RWPE2 (cell line): Measurements from ENCODE around the gene NR2C1.
A peak's percentile ranks its signal among the peaks of the same experiment; 100 is the strongest.

Experiments
- ATAC-seq: fragments of 200-7000 bp; cut with Tn5 transposase; 3 replicates; pipeline ENCODE4 v1.9.1; 2021; ENCODE audit warnings: low read depth
- DNase-seq: peaks from one replicate; pipeline ENCODE4 v3.0.0-alpha.2; 2020; ENCODE audit warnings: low spot score
- H3K27ac ChIP-seq: fragments of 450-650 bp; 2 replicates; pipeline ENCODE4 v1.5.1; 2017; ENCODE audit warnings: mild to moderate bottlenecking; ENCODE audit not compliant: poor library complexity, severe bottlenecking
- H3K27me3 ChIP-seq: fragments of 250-450 bp; sonication (Bioruptor Pico); 2 replicates; pipeline ENCODE4 v1.5.1; 2021; ENCODE audit warnings: mild to moderate bottlenecking, moderate library complexity; ENCODE audit not compliant: insufficient read depth, poor library complexity, severe bottlenecking
- H3K36me3 ChIP-seq: fragments of 250-450 bp; sonication (Bioruptor Pico); 2 replicates; pipeline ENCODE4 v1.5.1; 2020; ENCODE audit warnings: low read depth, mild to moderate bottlenecking, moderate library complexity
- H3K4me1 ChIP-seq: fragments of 250-450 bp; sonication (Bioruptor Pico); 2 replicates; pipeline ENCODE4 v1.5.1; 2021; ENCODE audit warnings: mild to moderate bottlenecking, moderate library complexity; ENCODE audit not compliant: insufficient read depth, poor library complexity, severe bottlenecking
- H3K4me3 ChIP-seq: fragments of 250-450 bp; sonication (Bioruptor Pico); 2 replicates; pipeline ENCODE4 v1.5.1; 2021; ENCODE audit warnings: mild to moderate bottlenecking, moderate library complexity; ENCODE audit not compliant: severe bottlenecking
- H3K9me3 ChIP-seq: fragments of 250-450 bp; sonication (Bioruptor Pico); 2 replicates; pipeline ENCODE4 v1.5.1; 2021; ENCODE audit warnings: mild to moderate bottlenecking, moderate library complexity; ENCODE audit not compliant: severe bottlenecking
- TF ChIP-seq, protein P1 (sequence below): fragments of 450-650 bp; IDR thresholded peaks from one replicate; pipeline ENCODE4 v1.5.1; 2017; ENCODE audit warnings: mild to moderate bottlenecking, moderate library complexity; ENCODE audit not compliant: poor library complexity, severe bottlenecking

The NR2C1 gene

DNA sequence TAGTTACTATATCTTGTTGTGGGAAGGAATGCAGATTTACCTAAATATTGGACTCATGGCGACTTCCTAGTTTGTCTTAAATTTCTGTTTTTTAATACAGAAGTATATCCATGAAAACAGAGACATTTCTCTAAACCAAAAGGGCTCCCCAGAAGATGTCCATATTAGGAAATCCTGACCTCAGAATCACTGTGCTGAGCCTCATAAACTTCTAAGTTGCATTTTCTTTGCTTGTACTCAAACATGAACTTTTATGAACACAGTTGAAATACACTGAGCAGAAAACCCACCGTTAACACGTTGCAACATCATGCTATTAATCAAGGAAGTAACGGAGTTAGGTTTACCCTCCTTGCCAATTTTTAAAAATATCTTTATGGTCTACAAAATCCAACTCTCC, 42.9 kb upstream of the NR2C1 start:
- Histone ChIP-seq H3K27me3 (no peaks in the 10 kb centered on the region), H3K4me1 (peaks cover 40% of the 10 kb centered on the region), H3K4me3 (peak overlapping the region; percentile 13), H3K27ac (peak overlapping the region; percentile 99), H3K9me3 (no peaks in the 10 kb centered on the region), H3K36me3 (peaks cover 56% of the 10 kb centered on the region)
- DNase-seq (no peak), ATAC-seq (no peak)
- TF ChIP-seq, protein P1, sequence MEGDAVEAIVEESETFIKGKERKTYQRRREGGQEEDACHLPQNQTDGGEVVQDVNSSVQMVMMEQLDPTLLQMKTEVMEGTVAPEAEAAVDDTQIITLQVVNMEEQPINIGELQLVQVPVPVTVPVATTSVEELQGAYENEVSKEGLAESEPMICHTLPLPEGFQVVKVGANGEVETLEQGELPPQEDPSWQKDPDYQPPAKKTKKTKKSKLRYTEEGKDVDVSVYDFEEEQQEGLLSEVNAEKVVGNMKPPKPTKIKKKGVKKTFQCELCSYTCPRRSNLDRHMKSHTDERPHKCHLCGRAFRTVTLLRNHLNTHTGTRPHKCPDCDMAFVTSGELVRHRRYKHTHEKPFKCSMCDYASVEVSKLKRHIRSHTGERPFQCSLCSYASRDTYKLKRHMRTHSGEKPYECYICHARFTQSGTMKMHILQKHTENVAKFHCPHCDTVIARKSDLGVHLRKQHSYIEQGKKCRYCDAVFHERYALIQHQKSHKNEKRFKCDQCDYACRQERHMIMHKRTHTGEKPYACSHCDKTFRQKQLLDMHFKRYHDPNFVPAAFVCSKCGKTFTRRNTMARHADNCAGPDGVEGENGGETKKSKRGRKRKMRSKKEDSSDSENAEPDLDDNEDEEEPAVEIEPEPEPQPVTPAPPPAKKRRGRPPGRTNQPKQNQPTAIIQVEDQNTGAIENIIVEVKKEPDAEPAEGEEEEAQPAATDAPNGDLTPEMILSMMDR = no peak

DNA sequence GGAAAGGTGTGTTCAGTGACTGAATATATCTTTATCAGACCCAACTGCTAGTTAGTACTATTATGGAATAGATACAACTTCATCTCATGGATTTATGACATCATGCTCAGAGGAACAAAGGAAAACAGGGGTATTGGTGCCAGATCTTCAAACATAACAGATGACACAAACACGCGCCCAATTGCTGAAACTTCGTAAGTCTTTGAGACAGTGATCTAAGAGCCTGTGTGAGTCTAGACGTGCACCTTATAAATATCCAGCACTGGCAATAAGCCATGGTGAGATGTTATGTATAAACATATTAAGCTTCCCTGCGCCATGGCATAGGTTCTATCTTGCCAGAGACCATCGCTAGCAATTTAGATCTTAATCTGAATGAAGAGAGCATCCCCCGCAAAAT, 42.2 kb upstream of the NR2C1 start:
- Histone ChIP-seq H3K27ac (peak overlapping the region; percentile 99), H3K4me3 (no peak overlapping the region), H3K27me3 (no peaks in the 10 kb centered on the region), H3K4me1 (peaks cover 40% of the 10 kb centered on the region), H3K9me3 (no peaks in the 10 kb centered on the region), H3K36me3 (peaks cover 64% of the 10 kb centered on the region)
- TF ChIP-seq, protein P1 = no peak
- DNase-seq (no peak), ATAC-seq (no peak)

DNA sequence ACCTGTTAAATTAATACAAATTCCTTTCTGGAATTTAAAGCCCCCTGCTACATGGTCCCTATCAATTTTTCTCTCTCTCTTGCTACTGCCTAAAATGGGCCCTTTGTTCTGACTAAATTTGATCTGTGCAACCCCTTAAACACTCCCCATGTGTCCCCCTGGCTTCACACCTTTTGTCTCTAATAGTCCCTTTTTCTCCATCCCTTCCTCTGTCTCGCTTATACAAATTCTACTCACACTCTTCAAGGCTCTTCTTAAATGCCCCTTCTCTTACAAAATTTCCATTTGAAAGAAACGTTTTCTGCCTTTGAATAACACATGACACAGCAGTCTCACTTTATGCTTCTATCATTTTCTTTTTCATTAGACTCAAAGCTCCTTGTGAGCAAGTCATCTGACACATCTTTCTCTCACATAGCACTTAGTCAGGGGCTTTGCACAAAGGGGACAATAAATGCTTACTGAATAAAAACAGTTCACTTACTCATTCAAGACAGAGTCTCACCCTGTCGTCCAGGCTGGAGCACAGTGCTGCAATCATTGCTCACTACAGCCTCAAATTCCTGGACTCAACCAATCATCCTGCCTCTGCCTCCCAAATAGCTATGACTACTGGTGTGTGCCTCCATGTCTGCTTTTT, 41.5 kb upstream of the NR2C1 start:
- TF ChIP-seq, protein P1 = no peak
- peak overlapping the region; percentile 99 for H3K27ac ChIP-seq
- no peaks in the 10 kb centered on the region for H3K27me3 ChIP-seq
- H3K36me3 ChIP-seq = peaks cover 67% of the 10 kb centered on the region
- DNase-seq = no peak
- no peaks in the 10 kb centered on the region for H3K9me3 ChIP-seq
- peaks cover 40% of the 10 kb centered on the region for H3K4me1 ChIP-seq
- H3K4me3 ChIP-seq = no peak overlapping the region
- no peak for ATAC-seq

DNA sequence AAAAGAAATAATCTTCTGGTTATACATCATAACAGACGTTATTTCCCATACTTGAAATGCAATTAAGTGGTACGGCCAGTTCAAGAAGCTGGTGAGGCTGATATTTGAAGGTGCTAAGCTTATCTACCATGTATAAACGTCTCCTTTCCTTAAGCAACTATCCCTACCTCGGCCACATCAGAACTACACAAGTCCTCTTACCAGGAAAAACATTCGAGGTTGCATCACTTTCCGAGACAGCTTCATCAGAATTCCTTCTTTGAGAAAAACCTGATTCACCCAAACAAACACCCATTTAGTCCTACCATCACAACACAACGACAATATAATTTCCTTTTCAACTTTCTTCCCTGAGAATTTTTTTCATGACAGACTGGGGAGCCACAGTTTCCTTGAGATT, 33.9 kb upstream of the NR2C1 start:
- Histone ChIP-seq H3K4me3 (no peak overlapping the region), H3K27me3 (no peaks in the 10 kb centered on the region), H3K36me3 (peaks cover 86% of the 10 kb centered on the region), H3K27ac (no peak overlapping the region), H3K9me3 (no peaks in the 10 kb centered on the region), H3K4me1 (peaks cover 15% of the 10 kb centered on the region)
- ATAC-seq (no peak), DNase-seq (no peak)
- TF ChIP-seq, protein P1 = no peak

DNA sequence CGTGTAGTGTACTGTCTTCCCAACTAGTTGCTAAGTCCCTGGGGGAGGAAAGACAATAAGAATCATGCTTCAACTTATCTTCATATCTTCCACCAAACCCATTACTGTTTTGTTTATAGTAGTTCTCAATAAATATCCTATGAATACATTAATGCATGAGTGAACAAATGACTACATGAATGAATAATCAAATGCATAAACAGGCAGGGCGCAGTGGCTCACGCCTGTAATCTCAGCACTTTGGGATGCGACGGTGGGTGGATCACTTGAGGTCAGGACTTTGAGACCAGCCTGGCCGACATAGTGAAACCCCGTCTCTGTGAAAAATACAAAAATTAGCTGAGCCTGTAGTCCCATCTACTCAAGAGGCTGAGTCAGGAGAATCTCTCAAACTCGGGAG, 32.1 kb upstream of the NR2C1 start:
- H3K36me3 ChIP-seq = peaks cover 86% of the 10 kb centered on the region
- H3K27me3 ChIP-seq = no peaks in the 10 kb centered on the region
- no peak overlapping the region for H3K4me3 ChIP-seq
- no peaks in the 10 kb centered on the region for H3K9me3 ChIP-seq
- no peak for ATAC-seq
- peak overlapping the region; percentile 72 for H3K27ac ChIP-seq
- TF ChIP-seq, protein P1 = no peak
- DNase-seq = no peak
- peaks cover 15% of the 10 kb centered on the region for H3K4me1 ChIP-seq
